Measurements from ENCODE around the gene MAP3K2. TPM values are rescaled to one million over a fixed set of nuclear protein-coding genes. Genes with fewer than 3 reads are reported as not detected.
A peak's percentile ranks its signal among the peaks of the same experiment; 100 is the strongest.

MAP3K2 gene
- total RNA-seq, 8 experiments from 2014 or later, result 17.6 to 32.8 (median 22.8) TPM

GRCh38 chr2:127424598-127425520 lies 37.1 kb upstream of the MAP3K2 start:
- WGBS, 10 experiments, result 27 to 100% (median 68%) methylated on average over 1 to 10 of the region's 13 CpGs; no CpG with 5 or more reads in 1 of the 10 experiments
- Histone ChIP-seq H3K27ac (no peak overlapping the region), H3K4me3 (no peak overlapping the region), H3K4me1 (replicated peaks in 1 of 2) (no peaks in the 10 kb centered on the region)
- in situ Hi-C loops (cut with MboI; ENCODE audit: low pct_unique_long_range_greater_than_20kb in 2 of 9, low sequenced_read_pairs in 9 of 9, unreplicated experiment in 9 of 9), result no loop called here
- ATAC-seq (replicated peaks in 6 of 8), result peak in 3 of 8 experiments; percentile 10 to 69 (median 48)

DNA sequence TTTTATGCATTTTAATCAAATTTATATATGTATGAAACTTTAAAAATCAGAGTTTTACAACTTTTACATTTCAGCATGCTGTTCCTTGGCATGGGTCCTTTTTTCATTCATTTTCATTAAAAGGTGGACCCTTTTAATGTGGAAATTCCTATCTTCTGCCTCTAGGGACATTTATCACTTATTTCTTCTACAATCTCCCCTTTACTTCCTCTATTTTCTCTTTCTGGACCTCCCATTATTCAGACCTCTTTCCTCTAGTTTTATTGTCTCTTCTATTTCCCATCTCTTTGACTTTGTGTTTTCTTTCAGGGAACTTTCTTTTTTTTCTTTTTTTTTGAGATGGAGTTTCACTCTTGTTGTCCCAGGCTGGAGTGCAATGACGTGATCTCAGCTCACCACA lies 36.1 kb upstream of the MAP3K2 start:
- 17 to 67% (median 50%) methylated on average over 1 of the region's 1 CpG; no CpG with 5 or more reads in 1 of the 10 experiments for WGBS, 10 experiments
- in situ Hi-C loops (cut with MboI; ENCODE audit: low pct_unique_long_range_greater_than_20kb in 2 of 9, low sequenced_read_pairs in 9 of 9, unreplicated experiment in 9 of 9), result no loop called here

GRCh38 chr2:127423478-127423843 lies 35.7 kb upstream of the MAP3K2 start:
- 0 to 19% (median 6%) methylated on average over 1 to 16 of the region's 29 CpGs; no CpG with 5 or more reads in 3 of the 10 experiments for WGBS, 10 experiments
- Histone ChIP-seq H3K4me1 (replicated peaks in 1 of 2) (no peaks in the 10 kb centered on the region), H3K27ac (no peak overlapping the region), H3K4me3 (peak overlapping the region; percentile 14 to 35 (median 28))
- ATAC-seq (replicated peaks in 6 of 8), result peak; percentile 46 to 65 (median 57)
- in situ Hi-C loops (cut with MboI; ENCODE audit: low pct_unique_long_range_greater_than_20kb in 2 of 9, low sequenced_read_pairs in 9 of 9, unreplicated experiment in 9 of 9), result no loop called here

More for the DNA sequence above, 36.1 kb upstream of the MAP3K2 start:
- Histone ChIP-seq H3K4me1 (replicated peaks in 1 of 2) (no peaks in the 10 kb centered on the region), H3K4me3 (peak overlapping the region in 1 of 5 donors; percentile 35), H3K27ac (no peak overlapping the region)
- ATAC-seq (replicated peaks in 6 of 8), result no peak

DNA sequence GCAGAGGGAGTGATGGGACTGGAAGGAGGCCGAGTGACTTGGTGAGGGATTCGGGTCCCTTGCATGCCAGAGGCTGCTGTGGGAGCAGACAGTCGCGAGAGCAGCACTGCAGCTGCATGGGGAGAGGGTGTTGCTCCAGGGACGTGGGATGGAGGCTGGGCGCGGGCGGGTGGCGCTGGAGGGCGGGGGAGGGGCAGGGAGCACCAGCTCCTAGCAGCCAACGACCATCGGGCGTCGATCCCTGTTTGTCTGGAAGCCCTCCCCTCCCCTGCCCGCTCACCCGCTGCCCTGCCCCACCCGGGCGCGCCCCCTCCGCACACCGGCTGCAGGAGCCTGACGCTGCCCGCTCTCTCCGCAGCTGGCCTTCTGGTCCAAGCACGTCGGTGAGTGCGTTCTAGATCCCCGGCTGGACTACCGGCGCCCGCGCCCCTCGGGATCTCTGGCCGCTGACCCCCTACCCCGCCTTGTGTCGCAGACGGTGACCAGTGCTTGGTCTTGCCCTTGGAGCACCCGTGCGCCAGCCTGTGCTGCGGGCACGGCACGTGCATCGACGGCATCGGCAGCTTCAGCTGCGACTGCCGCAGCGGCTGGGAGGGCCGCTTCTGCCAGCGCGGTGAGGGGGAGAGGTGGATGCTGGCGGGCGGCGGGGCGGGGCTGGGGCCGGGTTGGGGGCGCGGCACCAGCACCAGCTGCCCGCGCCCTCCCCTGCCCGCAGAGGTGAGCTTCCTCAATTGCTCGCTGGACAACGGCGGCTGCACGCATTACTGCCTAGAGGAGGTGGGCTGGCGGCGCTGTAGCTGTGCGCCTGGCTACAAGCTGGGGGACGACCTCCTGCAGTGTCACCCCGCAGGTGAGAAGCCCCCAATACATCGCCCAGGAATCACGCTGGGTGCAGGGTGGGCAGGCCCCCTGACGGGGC lies 35.0 kb upstream of the MAP3K2 start:
- in situ Hi-C loops (cut with MboI; ENCODE audit: low pct_unique_long_range_greater_than_20kb in 2 of 9, low sequenced_read_pairs in 9 of 9, unreplicated experiment in 9 of 9), result no loop called here
- WGBS, 10 experiments, result no CpG with 5 or more reads among the region's 73 CpGs
- H3K4me3 ChIP-seq, result peak overlapping the region; percentile 14 to 35 (median 28)
- H3K4me1 ChIP-seq (replicated peaks in 1 of 2), result no peaks in the 10 kb centered on the region
- no peak overlapping the region for H3K27ac ChIP-seq
- peak; percentile 25 to 74 (median 71) for ATAC-seq (replicated peaks in 6 of 8)

DNA sequence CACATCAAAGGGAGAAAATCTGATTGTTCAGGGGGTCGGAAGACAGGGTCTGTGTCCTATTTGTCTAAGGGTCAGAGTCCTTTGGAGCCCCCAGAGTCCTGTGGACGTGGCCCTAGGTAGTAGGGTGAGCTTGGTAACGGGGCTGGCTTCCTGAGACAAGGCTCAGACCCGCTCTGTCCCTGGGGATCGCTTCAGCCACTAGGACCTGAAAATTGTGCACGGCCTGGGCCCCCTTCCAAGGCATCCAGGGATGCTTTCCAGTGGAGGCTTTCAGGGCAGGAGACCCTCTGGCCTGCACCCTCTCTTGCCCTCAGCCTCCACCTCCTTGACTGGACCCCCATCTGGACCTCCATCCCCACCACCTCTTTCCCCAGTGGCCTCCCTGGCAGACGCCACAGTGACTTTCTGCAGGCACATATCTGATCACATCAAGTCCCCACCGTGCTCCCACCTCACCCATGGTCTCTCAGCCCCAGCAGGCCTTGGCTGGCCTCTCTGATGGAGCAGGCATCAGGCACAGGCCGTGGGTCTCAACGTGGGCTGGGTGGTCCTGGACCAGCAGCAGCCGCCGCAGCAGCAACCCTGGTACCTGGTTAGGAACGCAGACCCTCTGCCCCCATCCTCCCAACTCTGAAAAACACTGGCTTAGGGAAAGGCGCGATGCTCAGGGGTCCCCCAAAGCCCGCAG lies 34.2 kb upstream of the MAP3K2 start:
- Histone ChIP-seq H3K4me1 (replicated peaks in 1 of 2) (no peaks in the 10 kb centered on the region), H3K4me3 (no peak overlapping the region), H3K27ac (no peak overlapping the region)
- in situ Hi-C loops (cut with MboI; ENCODE audit: low pct_unique_long_range_greater_than_20kb in 2 of 9, low sequenced_read_pairs in 9 of 9, unreplicated experiment in 9 of 9), result no loop called here
- no peak for ATAC-seq (replicated peaks in 6 of 8)
- 70 to 100% (median 80%) methylated on average over 1 to 4 of the region's 16 CpGs; no CpG with 5 or more reads in 5 of the 10 experiments for WGBS, 10 experiments

GRCh38 chr2:127421116-127421800 lies 33.5 kb upstream of the MAP3K2 start:
- peaks cover 0 to under 1% of the 10 kb centered on the region in 2 donors for H3K4me1 ChIP-seq (replicated peaks in 1 of 2)
- whole genome bisulfite sequencing, 10 experiments, result 40 to 90% (median 71%) methylated on average over 1 to 3 of the region's 15 CpGs; no CpG with 5 or more reads in 4 of the 10 experiments
- no peak for ATAC-seq (replicated peaks in 6 of 8)
- no peak overlapping the region for H3K27ac ChIP-seq
- no peak overlapping the region for H3K4me3 ChIP-seq
- in situ Hi-C loops (cut with MboI; ENCODE audit: low pct_unique_long_range_greater_than_20kb in 2 of 9, low sequenced_read_pairs in 9 of 9, unreplicated experiment in 9 of 9), result no loop called here

- peaks cover 3 to 4% of the 10 kb centered on the region in 2 donors for H3K4me1 ChIP-seq (replicated peaks in 1 of 2)
- in situ Hi-C loops (cut with MboI; ENCODE audit: low pct_unique_long_range_greater_than_20kb in 2 of 9, low sequenced_read_pairs in 9 of 9, unreplicated experiment in 9 of 9), result no loop called here
- no peak overlapping the region for H3K27ac ChIP-seq
- no peak overlapping the region for H3K4me3 ChIP-seq
- WGBS, 10 experiments, result 0 to 100% (median 88%) methylated on average over 1 to 5 of the region's 8 CpGs; no CpG with 5 or more reads in 7 of the 10 experiments
- no peak for ATAC-seq (replicated peaks in 6 of 8)
Observed at GRCh38 chr2:127420039-127420864, 32.5 kb upstream of the MAP3K2 start.

- peaks cover 3 to 4% of the 10 kb centered on the region in 2 donors for H3K4me1 ChIP-seq (replicated peaks in 1 of 2)
- no peak overlapping the region for H3K4me3 ChIP-seq
- 17 to 100% (median 67%) methylated on average over 1 to 7 of the region's 15 CpGs; no CpG with 5 or more reads in 3 of the 10 experiments for WGBS, 10 experiments
- ATAC-seq (replicated peaks in 6 of 8), result no peak
- H3K27ac ChIP-seq, result no peak overlapping the region
- in situ Hi-C loops (cut with MboI; ENCODE audit: low pct_unique_long_range_greater_than_20kb in 2 of 9, low sequenced_read_pairs in 9 of 9, unreplicated experiment in 9 of 9), result no loop called here
Observed at GRCh38 chr2:127419448-127420038, 31.8 kb upstream of the MAP3K2 start.

DNA sequence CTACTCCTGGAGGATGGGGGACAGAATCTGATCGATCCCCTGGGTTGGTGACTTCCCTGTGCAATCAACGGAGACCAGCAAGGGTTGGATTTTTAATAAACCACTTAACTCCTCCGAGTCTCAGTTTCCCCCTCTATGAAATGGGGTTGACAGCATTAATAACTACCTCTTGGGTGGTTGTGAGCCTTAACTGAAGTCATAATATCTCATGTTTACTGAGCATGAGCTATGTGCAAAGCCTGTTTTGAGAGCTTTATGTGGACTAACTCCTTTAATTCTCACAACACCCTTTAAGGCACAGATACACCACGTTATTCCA lies 31.3 kb upstream of the MAP3K2 start:
- in situ Hi-C loops (cut with MboI; ENCODE audit: low pct_unique_long_range_greater_than_20kb in 2 of 9, low sequenced_read_pairs in 9 of 9, unreplicated experiment in 9 of 9), result no loop called here
- peaks cover 3 to 4% of the 10 kb centered on the region in 2 donors for H3K4me1 ChIP-seq (replicated peaks in 1 of 2)
- no peak overlapping the region for H3K4me3 ChIP-seq
- 67 to 100% (median 81%) methylated on average over 1 to 3 of the region's 4 CpGs; no CpG with 5 or more reads in 4 of the 10 experiments for WGBS, 10 experiments
- no peak overlapping the region for H3K27ac ChIP-seq
- ATAC-seq (replicated peaks in 6 of 8), result no peak

- ATAC-seq (replicated peaks in 6 of 8), result no peak
- Histone ChIP-seq H3K4me1 (replicated peaks in 1 of 2) (peaks cover 3 to 4% of the 10 kb centered on the region in 2 donors), H3K4me3 (no peak within 1 kb of the TSS), H3K27ac (no peak within 1 kb of the TSS)
- WGBS, 10 experiments, result 47 to 100% (median 86%) methylated on average over 1 to 12 of the region's 16 CpGs; no CpG with 5 or more reads in 5 of the 10 experiments
- in situ Hi-C loops (cut with MboI; ENCODE audit: low pct_unique_long_range_greater_than_20kb in 2 of 9, low sequenced_read_pairs in 9 of 9, unreplicated experiment in 9 of 9), result no loop called here
Observed at GRCh38 chr2:127418300-127419111, 30.7 kb upstream of the MAP3K2 start, which contains the start of gene PROC. PROC (plus strand) TSS chr2:127418427; CDS start chr2:127419943, 1,516 bp downstream.

All from motor neuron (in vitro differentiated cells).